Measurements from ENCODE around the gene SLC22A5.

The SLC22A5 gene

DNA sequence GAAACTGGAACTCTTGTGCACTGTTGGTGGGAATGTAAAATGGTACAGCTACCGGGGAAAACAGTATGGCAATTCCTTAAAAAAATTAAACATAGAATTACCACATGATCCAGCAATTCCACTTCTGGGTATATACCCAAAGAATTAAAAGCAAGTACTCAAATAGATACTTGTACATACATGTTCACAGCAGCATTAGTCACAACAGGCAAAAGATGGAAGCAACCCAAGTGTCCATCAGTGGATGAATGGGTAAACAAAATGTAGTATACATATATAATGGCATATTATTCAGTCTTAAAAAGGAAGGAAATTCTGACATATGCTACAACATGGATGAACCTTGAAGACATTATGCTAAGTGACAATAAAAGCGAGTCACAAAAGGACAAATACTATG lies 7.4 kb upstream of the SLC22A5 start:
- peaks cover 9% of the 10 kb centered on the region for H3K36me3 Mint-ChIP-seq (ENCODE audit: low read depth)
- H3K9me3 Mint-ChIP-seq = no peaks in the 10 kb centered on the region
- no peak for DNase-seq
- H3K4me1 Mint-ChIP-seq = no peaks in the 10 kb centered on the region
- peaks cover 15% of the 10 kb centered on the region for H3K27me3 Mint-ChIP-seq (ENCODE audit: low read depth, poor library complexity)
- no peak overlapping the region for H3K27ac Mint-ChIP-seq
- TF ChIP-seq, protein P1, sequence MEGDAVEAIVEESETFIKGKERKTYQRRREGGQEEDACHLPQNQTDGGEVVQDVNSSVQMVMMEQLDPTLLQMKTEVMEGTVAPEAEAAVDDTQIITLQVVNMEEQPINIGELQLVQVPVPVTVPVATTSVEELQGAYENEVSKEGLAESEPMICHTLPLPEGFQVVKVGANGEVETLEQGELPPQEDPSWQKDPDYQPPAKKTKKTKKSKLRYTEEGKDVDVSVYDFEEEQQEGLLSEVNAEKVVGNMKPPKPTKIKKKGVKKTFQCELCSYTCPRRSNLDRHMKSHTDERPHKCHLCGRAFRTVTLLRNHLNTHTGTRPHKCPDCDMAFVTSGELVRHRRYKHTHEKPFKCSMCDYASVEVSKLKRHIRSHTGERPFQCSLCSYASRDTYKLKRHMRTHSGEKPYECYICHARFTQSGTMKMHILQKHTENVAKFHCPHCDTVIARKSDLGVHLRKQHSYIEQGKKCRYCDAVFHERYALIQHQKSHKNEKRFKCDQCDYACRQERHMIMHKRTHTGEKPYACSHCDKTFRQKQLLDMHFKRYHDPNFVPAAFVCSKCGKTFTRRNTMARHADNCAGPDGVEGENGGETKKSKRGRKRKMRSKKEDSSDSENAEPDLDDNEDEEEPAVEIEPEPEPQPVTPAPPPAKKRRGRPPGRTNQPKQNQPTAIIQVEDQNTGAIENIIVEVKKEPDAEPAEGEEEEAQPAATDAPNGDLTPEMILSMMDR (IDR thresholded peaks at IDR 0.05) = no peak
- no peak overlapping the region for H3K4me3 Mint-ChIP-seq

DNA sequence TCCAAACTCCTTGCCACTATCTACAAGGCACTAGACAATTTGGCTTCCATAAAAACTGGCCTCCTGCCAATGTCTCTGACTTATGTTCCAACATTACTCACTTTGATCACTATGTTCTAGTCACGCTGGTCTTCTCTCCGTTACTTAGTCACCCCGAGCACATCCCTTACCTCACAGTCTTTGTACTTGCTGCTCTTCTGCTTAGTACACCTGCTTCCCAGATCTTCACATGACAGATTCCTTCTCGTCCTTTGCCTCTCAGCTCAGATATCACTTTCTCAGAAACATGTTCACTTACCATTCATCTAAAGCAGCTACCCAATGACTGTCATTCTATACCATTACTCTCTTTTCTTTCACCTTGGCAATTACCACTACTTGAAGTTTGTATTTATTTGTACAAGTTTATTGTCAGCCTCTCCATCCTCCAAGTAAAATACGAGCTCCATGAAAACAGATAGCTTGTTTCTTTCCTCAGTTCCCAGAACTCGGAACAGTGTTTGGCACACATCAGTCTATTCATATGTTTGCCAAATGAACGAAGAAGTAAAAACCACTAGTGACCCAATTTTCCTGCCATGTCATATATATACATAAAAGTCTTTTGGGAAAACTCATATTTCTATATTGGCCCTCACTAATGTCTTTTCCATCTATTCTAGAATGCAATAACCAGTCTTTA lies 5.9 kb upstream of the SLC22A5 start:
- DNase-seq = no peak
- no peaks in the 10 kb centered on the region for H3K9me3 Mint-ChIP-seq
- H3K36me3 Mint-ChIP-seq (ENCODE audit: low read depth) = peaks cover 9% of the 10 kb centered on the region
- TF ChIP-seq, protein P1 (IDR thresholded peaks at IDR 0.05) = no peak
- no peaks in the 10 kb centered on the region for H3K4me1 Mint-ChIP-seq
- H3K4me3 Mint-ChIP-seq = no peak overlapping the region
- peaks cover 18% of the 10 kb centered on the region for H3K27me3 Mint-ChIP-seq (ENCODE audit: low read depth, poor library complexity)
- no peak overlapping the region for H3K27ac Mint-ChIP-seq

- Mint-ChIP-seq H3K27ac (no peak overlapping the region), H3K4me1 (peaks cover 5% of the 10 kb centered on the region), H3K27me3 (ENCODE audit: low read depth, poor library complexity) (peaks cover 23% of the 10 kb centered on the region), H3K9me3 (no peaks in the 10 kb centered on the region), H3K4me3 (no peak overlapping the region), H3K36me3 (ENCODE audit: low read depth) (peaks cover 9% of the 10 kb centered on the region)
- TF ChIP-seq, protein P1 (IDR thresholded peaks at IDR 0.05) = no peak
- DNase-seq = no peak
Observed at GRCh38 chr5:132364319-132364718, 5.2 kb upstream of the SLC22A5 start.

GRCh38 chr5:132365213-132365612 lies 4.3 kb upstream of the SLC22A5 start:
- TF ChIP-seq, protein P1 (IDR thresholded peaks at IDR 0.05) = no peak
- no peak for DNase-seq
- Mint-ChIP-seq H3K4me3 (no peak overlapping the region), H3K9me3 (no peaks in the 10 kb centered on the region), H3K27ac (no peak overlapping the region), H3K27me3 (ENCODE audit: low read depth, poor library complexity) (peaks cover 25% of the 10 kb centered on the region), H3K4me1 (peaks cover 5% of the 10 kb centered on the region), H3K36me3 (ENCODE audit: low read depth) (peaks cover 9% of the 10 kb centered on the region)

GRCh38 chr5:132368186-132368585 lies 1.3 kb upstream of the SLC22A5 start:
- Mint-ChIP-seq H3K4me3 (no peak overlapping the region), H3K36me3 (ENCODE audit: low read depth) (peaks cover 4% of the 10 kb centered on the region), H3K4me1 (peaks cover 19% of the 10 kb centered on the region), H3K27ac (no peak overlapping the region), H3K27me3 (ENCODE audit: low read depth, poor library complexity) (peaks cover 45% of the 10 kb centered on the region), H3K9me3 (no peaks in the 10 kb centered on the region)
- no peak for DNase-seq
- TF ChIP-seq, protein P1 (IDR thresholded peaks at IDR 0.05) = no peak

DNA sequence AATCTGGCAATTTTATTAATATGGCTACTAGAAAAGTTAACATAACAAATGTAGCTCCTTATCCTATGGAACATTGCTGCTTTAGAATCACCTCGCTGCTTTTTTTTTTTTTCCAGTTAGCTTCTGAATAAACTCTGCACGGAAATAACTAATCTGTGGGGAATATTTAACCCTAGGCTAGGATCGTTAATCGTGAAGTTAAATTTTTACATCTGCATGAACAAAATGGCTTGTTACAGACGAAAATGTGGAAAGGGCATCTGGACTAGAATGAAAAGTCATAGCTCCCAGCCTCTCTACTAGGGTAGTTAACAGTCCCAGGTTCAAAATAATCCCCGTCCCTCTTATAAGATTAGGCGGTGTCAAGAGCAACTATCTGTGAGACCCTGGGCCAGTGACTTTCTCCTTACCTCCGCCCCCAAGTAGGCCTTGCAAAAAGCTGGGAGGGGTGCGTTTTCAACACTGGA lies 470 bp upstream of the SLC22A5 start:
- Mint-ChIP-seq H3K9me3 (no peaks in the 10 kb centered on the region), H3K4me1 (peaks cover 19% of the 10 kb centered on the region), H3K36me3 (ENCODE audit: low read depth) (peaks cover 4% of the 10 kb centered on the region), H3K27me3 (ENCODE audit: low read depth, poor library complexity) (peaks cover 45% of the 10 kb centered on the region), H3K4me3 (peak overlapping the region; percentile 82), H3K27ac (no peak overlapping the region)
- TF ChIP-seq, protein P1 (IDR thresholded peaks at IDR 0.05) = no peak
- no peak for DNase-seq

All from nephron progenitor cell (in vitro differentiated cells).